ENCODE results near the gene MEIS1.

GRCh38 chr2:66447677-66448076, 12.8 kb downstream of the MEIS1 start:
- no peak for TF ChIP-seq CTCF (conservative IDR thresholded peaks at IDR 0.05; ENCODE audit: low read length)
- TF ChIP-seq EZH2phosphoT487 (IDR thresholded peaks at IDR 0.05; ENCODE audit: borderline replicate concordance, low read depth, low read length): no peak
